Hindlimb muscle (tissue), 1 donor: Measurements from ENCODE around the gene ZNF502. TPM values are rescaled to one million over a fixed set of nuclear protein-coding genes. Genes with fewer than 3 reads are reported as not detected.

Experiments
- DNase-seq: peaks from one replicate; pipeline ENCODE4 v3.0.0-alpha.2; 2013
- polyA plus RNA-seq: library from polyadenylated mRNA; unstranded; fragments of 120-200 nt; gene quantifications from one replicate; pipeline ENCODE4 v1.2.1, GENCODE V29; 2013; ENCODE audit not compliant: insufficient read length

The ZNF502 gene
- polyA plus RNA-seq, 1 donor: 5.8 TPM

GRCh38 chr3:44771424-44772098 lies 59.1 kb downstream of the ZNF502 start:
- DNase-seq: no peak

GRCh38 chr3:44772099-44772442 lies 59.6 kb downstream of the ZNF502 start:
- no peak for DNase-seq

Other genes starting within 250 kb of the ZNF502 start
- 19.4 TPM for gene ZNF445, start 235.0 kb upstream of the ZNF502 start, polyA plus RNA-seq
- gene ZKSCAN7, start 157.5 kb upstream of the ZNF502 start, polyA plus RNA-seq: 7.3 TPM
- gene ZNF660, start 127.7 kb upstream of the ZNF502 start, polyA plus RNA-seq: 5.7 TPM
- 15.0 TPM for gene ZNF197, start 87.6 kb upstream of the ZNF502 start, polyA plus RNA-seq
- 6.2 TPM for gene ZNF35, start 63.9 kb upstream of the ZNF502 start, polyA plus RNA-seq
- gene ZNF501, start 17.0 kb downstream of the ZNF502 start, polyA plus RNA-seq: 5.2 TPM
- gene KIAA1143, start 49.0 kb downstream of the ZNF502 start, polyA plus RNA-seq: 32.0 TPM
- 9.2 TPM for gene KIF15, start 49.1 kb downstream of the ZNF502 start, polyA plus RNA-seq
- 13.7 TPM for gene TMEM42, start 149.3 kb downstream of the ZNF502 start, polyA plus RNA-seq
- not detected for gene TGM4, start 161.9 kb downstream of the ZNF502 start, polyA plus RNA-seq